WTC11 (cell line): Measurements from ENCODE around the gene UBAP2. TPM values are rescaled to one million over a fixed set of nuclear protein-coding genes. Genes with fewer than 3 reads are reported as not detected.

Experiments
- ATAC-seq: fragments of 200-7000 bp; cut with Tn5 transposase; 2 replicates; pipeline ENCODE4 v1.10.0; 2021; ENCODE audit warnings: mild to moderate bottlenecking, moderate library complexity
- CTCF ChIA-PET: fragments of 300-600 bp; sonication (Branson Sonifier 250); formaldehyde crosslinking; loops from one replicate; lab custom pipeline; 2021; ENCODE audit warnings: antibody characterized with exemption; lab: Charles Lee
- POLR2A ChIA-PET: fragments of 350-600 bp; sonication (Branson Sonifier 250); formaldehyde crosslinking; loops from one replicate; lab custom pipeline; 2021; ENCODE audit warnings: antibody characterized with exemption; lab: Charles Lee
- DNase-seq: peaks from one replicate; pipeline ENCODE4 v3.0.0; 2021; ENCODE audit warnings: low spot score
- H3K27ac Mint-ChIP-seq: 2 replicates; pipeline ENCODE4 v1.8.0; 2021; ENCODE audit warnings: mixed read lengths
- H3K27me3 Mint-ChIP-seq: 2 replicates; pipeline ENCODE4 v1.8.0; 2021; ENCODE audit warnings: low read depth, mild to moderate bottlenecking, moderate library complexity, mixed read lengths
- H3K36me3 Mint-ChIP-seq: 2 replicates; pipeline ENCODE4 v1.8.0; 2021; ENCODE audit warnings: mixed read lengths
- H3K4me1 Mint-ChIP-seq: 2 replicates; pipeline ENCODE4 v1.8.0; 2022; ENCODE audit warnings: mixed read lengths
- H3K4me3 Mint-ChIP-seq: 2 replicates; pipeline ENCODE4 v1.8.0; 2021; ENCODE audit warnings: mild to moderate bottlenecking, moderate library complexity, mixed read lengths
- H3K9me3 Mint-ChIP-seq: 2 replicates; pipeline ENCODE4 v1.8.0; 2021; ENCODE audit warnings: mixed read lengths
- E2F4 ChIP-seq: sonication (generic); formaldehyde crosslinking; IDR thresholded peaks from 2 replicates; pipeline ENCODE4 v1.8.1; 2022; ENCODE audit warnings: low read depth, mild to moderate bottlenecking, moderate library complexity, missing genetic modification reagents, borderline replicate concordance
- EMX1 ChIP-seq: fragments of 250-450 bp; sonication (Bioruptor Pico); IDR thresholded peaks from 2 replicates; pipeline ENCODE4 v1.8.0; 2021; ENCODE audit warnings: mild to moderate bottlenecking
- KAT7 ChIP-seq: sonication (generic); formaldehyde crosslinking; IDR thresholded peaks from 2 replicates; pipeline ENCODE4 v1.8.1; 2023; ENCODE audit warnings: missing genetic modification reagents, mild to moderate bottlenecking, borderline replicate concordance
- MAX ChIP-seq: sonication (generic); formaldehyde crosslinking; IDR thresholded peaks from 2 replicates; pipeline ENCODE4 v1.8.0; 2022; ENCODE audit warnings: mild to moderate bottlenecking, missing genetic modification reagents
- MYBL2 ChIP-seq: sonication (generic); formaldehyde crosslinking; IDR thresholded peaks from 2 replicates; pipeline ENCODE4 v1.8.1; 2023; ENCODE audit warnings: mild to moderate bottlenecking, moderate library complexity, missing genetic modification reagents
- PRRX2 ChIP-seq: fragments of 250-450 bp; sonication (Bioruptor Pico); IDR thresholded peaks from 2 replicates; pipeline ENCODE4 v1.8.0; 2021; ENCODE audit warnings: mild to moderate bottlenecking
- ZBTB21 ChIP-seq: sonication (generic); formaldehyde crosslinking; IDR thresholded peaks from 2 replicates; pipeline ENCODE4 v1.8.1; 2023; ENCODE audit warnings: mild to moderate bottlenecking, missing genetic modification reagents, borderline replicate concordance
- ZNF121 ChIP-seq: sonication (generic); formaldehyde crosslinking; IDR thresholded peaks from 2 replicates; pipeline ENCODE4 v1.8.0; 2023; ENCODE audit warnings: missing genetic modification reagents
- ZNF281 ChIP-seq: sonication (generic); formaldehyde crosslinking; IDR thresholded peaks from 2 replicates; pipeline ENCODE4 v1.8.0; 2023; ENCODE audit warnings: mild to moderate bottlenecking, missing genetic modification reagents
- ZNF423 ChIP-seq: fragments of 250-450 bp; sonication (Bioruptor Pico); IDR thresholded peaks from 2 replicates; pipeline ENCODE4 v2.1.2; 2022; ENCODE audit warnings: mild to moderate bottlenecking, moderate library complexity
- ZNF671 ChIP-seq: fragments of 250-450 bp; sonication (Bioruptor Pico); IDR thresholded peaks from 2 replicates; pipeline ENCODE4 v1.8.0; 2021; ENCODE audit warnings: mild to moderate bottlenecking
- total RNA-seq: library from RNA; stranded (reverse); gene quantifications from 3 replicates; pipeline ENCODE4 v1.2.3, GENCODE V29; 2021
- TF ChIP-seq, protein P1 (sequence below): fragments of 200-600 bp; IDR thresholded peaks from 2 replicates; pipeline ENCODE4 v1.8.0; 2022; ENCODE audit warnings: antibody characterized with exemption
- TF ChIP-seq, protein P2 (sequence below): sonication (generic); formaldehyde crosslinking; IDR thresholded peaks from 2 replicates; pipeline ENCODE4 v1.8.0; 2022; ENCODE audit warnings: missing genetic modification reagents
- TF ChIP-seq, protein P3 (sequence below): sonication (generic); formaldehyde crosslinking; IDR thresholded peaks from 2 replicates; pipeline ENCODE4 v1.8.0; 2022; ENCODE audit warnings: mild to moderate bottlenecking, missing genetic modification reagents

Gene UBAP2
- total RNA-seq, 1 experiment from 2014 or later = 63.9 TPM

DNA sequence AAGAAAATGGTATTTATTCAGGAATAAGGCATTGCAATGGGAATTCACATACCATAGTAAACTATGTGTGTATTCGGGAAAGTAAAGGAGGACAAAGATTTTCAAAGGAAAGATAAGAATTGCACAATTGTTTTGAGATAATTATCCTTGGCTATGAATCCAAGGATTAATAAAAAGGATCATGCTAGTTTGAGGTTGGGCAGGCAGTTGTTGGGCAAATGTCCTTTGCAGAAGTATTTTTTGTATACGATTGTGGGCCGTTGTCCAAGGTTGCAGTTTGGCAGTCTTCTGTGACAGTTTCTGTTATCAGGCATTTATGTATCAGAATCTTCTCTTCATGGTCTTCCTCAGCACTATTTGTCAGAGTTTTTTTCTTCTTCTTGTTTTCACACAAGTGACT, 10.6 kb upstream of the UBAP2 start:
- DNase-seq (no peak), ATAC-seq (no peak)
- H3K36me3 Mint-ChIP-seq = no peaks in the 10 kb centered on the region
- ChIA-PET POLR2A (no interaction called here), CTCF (interaction anchor here (1.1 kb wide), 1 partner anchor 15 kb away, joined by 4 read pairs; no protein-coding TSS in a partner anchor)
- H3K9me3 Mint-ChIP-seq = no peaks in the 10 kb centered on the region
- no peaks in the 10 kb centered on the region for H3K27me3 Mint-ChIP-seq
- no peak overlapping the region for H3K27ac Mint-ChIP-seq
- H3K4me3 Mint-ChIP-seq = no peak overlapping the region
- TF ChIP-seq, protein P1, sequence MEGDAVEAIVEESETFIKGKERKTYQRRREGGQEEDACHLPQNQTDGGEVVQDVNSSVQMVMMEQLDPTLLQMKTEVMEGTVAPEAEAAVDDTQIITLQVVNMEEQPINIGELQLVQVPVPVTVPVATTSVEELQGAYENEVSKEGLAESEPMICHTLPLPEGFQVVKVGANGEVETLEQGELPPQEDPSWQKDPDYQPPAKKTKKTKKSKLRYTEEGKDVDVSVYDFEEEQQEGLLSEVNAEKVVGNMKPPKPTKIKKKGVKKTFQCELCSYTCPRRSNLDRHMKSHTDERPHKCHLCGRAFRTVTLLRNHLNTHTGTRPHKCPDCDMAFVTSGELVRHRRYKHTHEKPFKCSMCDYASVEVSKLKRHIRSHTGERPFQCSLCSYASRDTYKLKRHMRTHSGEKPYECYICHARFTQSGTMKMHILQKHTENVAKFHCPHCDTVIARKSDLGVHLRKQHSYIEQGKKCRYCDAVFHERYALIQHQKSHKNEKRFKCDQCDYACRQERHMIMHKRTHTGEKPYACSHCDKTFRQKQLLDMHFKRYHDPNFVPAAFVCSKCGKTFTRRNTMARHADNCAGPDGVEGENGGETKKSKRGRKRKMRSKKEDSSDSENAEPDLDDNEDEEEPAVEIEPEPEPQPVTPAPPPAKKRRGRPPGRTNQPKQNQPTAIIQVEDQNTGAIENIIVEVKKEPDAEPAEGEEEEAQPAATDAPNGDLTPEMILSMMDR = no peak
- no peak for TF ChIP-seq KAT7 (CRISPR knock-in tag)
- TF ChIP-seq ZNF671 = no peak
- TF ChIP-seq PRRX2 = no peak
- no peak for TF ChIP-seq ZNF121
- no peak for TF ChIP-seq ZBTB21 (CRISPR knock-in tag)
- TF ChIP-seq E2F4 (CRISPR knock-in tag) = no peak
- TF ChIP-seq EMX1 (CRISPR knock-in tag) = no peak
- TF ChIP-seq, protein P2, sequence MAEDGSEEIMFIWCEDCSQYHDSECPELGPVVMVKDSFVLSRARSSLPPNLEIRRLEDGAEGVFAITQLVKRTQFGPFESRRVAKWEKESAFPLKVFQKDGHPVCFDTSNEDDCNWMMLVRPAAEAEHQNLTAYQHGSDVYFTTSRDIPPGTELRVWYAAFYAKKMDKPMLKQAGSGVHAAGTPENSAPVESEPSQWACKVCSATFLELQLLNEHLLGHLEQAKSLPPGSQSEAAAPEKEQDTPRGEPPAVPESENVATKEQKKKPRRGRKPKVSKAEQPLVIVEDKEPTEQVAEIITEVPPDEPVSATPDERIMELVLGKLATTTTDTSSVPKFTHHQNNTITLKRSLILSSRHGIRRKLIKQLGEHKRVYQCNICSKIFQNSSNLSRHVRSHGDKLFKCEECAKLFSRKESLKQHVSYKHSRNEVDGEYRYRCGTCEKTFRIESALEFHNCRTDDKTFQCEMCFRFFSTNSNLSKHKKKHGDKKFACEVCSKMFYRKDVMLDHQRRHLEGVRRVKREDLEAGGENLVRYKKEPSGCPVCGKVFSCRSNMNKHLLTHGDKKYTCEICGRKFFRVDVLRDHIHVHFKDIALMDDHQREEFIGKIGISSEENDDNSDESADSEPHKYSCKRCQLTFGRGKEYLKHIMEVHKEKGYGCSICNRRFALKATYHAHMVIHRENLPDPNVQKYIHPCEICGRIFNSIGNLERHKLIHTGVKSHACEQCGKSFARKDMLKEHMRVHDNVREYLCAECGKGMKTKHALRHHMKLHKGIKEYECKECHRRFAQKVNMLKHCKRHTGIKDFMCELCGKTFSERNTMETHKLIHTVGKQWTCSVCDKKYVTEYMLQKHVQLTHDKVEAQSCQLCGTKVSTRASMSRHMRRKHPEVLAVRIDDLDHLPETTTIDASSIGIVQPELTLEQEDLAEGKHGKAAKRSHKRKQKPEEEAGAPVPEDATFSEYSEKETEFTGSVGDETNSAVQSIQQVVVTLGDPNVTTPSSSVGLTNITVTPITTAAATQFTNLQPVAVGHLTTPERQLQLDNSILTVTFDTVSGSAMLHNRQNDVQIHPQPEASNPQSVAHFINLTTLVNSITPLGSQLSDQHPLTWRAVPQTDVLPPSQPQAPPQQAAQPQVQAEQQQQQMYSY (CRISPR knock-in tag) = no peak
- no peak for TF ChIP-seq ZNF281 (CRISPR knock-in tag)
- no peak for TF ChIP-seq MYBL2 (CRISPR knock-in tag)
- TF ChIP-seq, protein P3, sequence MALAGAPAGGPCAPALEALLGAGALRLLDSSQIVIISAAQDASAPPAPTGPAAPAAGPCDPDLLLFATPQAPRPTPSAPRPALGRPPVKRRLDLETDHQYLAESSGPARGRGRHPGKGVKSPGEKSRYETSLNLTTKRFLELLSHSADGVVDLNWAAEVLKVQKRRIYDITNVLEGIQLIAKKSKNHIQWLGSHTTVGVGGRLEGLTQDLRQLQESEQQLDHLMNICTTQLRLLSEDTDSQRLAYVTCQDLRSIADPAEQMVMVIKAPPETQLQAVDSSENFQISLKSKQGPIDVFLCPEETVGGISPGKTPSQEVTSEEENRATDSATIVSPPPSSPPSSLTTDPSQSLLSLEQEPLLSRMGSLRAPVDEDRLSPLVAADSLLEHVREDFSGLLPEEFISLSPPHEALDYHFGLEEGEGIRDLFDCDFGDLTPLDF (CRISPR knock-in tag) = no peak
- TF ChIP-seq MAX = no peak
- TF ChIP-seq ZNF423 (CRISPR knock-in tag) = no peak
- TF ChIP-seq, all 79 proteins: peak for 0
- H3K4me1 Mint-ChIP-seq = no peaks in the 10 kb centered on the region
